NCI-H187 (cell line): ENCODE data around the gene CYP4F2.
"Not testable (repeated sequence)": the region's sequence is repeated elsewhere in the genome, so short reads cannot be mapped to it uniquely, and the experiment has no call there.

ENCODE experiments used
- DNase-seq, 2 experiments: peaks; one replicate each; lab custom pipeline; 2025; lab: John Stamatoyannopoulos, UW

CYP4F2 gene, protein sequence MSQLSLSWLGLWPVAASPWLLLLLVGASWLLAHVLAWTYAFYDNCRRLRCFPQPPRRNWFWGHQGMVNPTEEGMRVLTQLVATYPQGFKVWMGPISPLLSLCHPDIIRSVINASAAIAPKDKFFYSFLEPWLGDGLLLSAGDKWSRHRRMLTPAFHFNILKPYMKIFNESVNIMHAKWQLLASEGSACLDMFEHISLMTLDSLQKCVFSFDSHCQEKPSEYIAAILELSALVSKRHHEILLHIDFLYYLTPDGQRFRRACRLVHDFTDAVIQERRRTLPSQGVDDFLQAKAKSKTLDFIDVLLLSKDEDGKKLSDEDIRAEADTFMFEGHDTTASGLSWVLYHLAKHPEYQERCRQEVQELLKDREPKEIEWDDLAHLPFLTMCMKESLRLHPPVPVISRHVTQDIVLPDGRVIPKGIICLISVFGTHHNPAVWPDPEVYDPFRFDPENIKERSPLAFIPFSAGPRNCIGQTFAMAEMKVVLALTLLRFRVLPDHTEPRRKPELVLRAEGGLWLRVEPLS

GRCh38 chr19:15897738-15898276 lies at the start of gene CYP4F2:
Gene CYP4F2, minus strand, starts transcription at chr19:15898074. Its CDS starts 463 bp downstream, at chr19:15897611.
- DNase-seq: no peak

DNA sequence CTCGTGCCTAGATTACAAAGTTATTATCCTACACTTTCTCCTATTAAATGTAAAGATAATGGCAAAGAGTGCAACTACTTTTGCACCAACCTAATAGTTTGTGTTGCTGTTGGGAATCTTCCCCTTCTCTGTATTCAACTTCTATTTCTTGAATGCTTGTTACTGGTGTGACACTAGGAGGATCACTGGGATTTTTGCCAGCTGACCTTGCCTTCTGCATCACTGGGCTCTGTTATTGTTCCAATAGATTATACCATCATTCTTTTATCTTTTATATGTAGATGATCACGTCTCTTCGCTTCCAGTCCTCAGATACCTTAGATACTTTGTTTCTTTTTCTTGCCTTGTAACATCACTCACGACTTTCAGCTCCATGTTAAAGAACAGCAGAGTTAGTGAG lies 47.4 kb upstream of the CYP4F2 start:
- DNase-seq: no peak

- DNase-seq: no peak
These were observed 46.5 kb upstream of the CYP4F2 start for GRCh38 chr19:15944401-15944800.

- DNase-seq: no peak
These were observed 39.9 kb upstream of the CYP4F2 start for GRCh38 chr19:15937771-15938170.

GRCh38 chr19:15936950-15937349 lies 39.1 kb upstream of the CYP4F2 start:
- no peak for DNase-seq

GRCh38 chr19:15936173-15936572 lies 38.3 kb upstream of the CYP4F2 start:
- no peak for DNase-seq

DNA sequence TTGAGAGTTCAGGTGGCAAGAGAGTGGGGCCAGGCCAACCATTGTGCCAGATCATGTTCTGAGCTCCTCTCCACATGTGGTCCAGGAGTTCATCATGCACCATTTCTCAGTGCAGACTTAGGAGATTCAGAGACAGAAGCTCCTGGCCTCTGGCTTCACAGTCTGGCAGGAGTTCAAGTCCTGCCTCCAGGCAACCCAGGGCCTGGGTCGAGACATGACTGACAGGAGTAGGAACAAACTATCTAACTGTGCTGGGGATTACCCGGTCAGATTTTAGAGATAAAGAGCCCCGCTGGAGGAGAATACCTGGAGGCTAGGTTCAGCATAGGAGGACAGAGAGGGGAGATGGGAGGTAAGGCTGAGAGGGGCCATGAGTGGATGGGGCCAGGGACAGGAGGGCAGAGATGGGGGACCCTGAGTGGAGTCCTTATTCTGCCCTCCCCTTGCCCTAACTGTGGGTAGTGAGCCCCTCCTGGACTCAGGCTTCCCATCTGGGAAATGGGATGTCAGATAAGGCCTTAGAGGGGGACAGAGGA lies 37.4 kb upstream of the CYP4F2 start:
- no peak for DNase-seq

DNA sequence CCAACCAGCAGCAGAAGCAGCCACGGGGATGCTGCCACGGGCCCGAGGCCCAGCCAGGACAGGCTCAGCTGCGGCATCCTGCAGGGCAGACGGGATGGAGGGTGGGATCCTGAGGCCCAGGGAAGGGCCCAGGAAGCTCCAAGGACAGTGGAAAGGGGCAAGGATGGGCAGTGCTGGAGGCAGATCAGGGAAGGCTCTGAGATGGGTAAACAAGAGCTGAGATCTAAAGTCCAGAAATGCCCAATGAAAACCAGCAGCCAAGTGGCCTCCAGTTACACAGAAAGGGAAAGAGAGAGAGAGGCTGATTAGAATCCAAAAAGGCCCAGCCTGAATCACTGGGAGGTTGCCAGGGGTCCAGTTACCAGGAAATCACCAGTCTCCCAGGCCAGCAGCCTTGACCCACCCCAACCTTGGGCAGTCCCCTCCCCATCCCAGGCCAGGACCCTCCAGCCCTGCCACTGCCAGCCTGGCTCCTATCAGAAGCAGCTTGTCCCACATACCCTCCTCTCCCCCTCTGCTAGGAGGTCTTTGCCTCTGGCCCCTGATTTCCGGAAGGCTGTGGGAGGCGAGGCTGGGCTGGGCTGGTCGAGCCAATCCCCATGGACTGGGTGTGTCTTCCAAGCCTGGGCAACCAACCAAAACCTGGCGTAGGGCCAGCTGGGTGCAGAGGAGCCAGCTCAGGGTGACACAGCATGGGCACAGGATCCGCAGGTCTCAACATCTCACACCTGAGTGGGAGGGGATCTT lies 36.6 kb upstream of the CYP4F2 start, which contains the start of gene CYP4F11:
CYP4F11 (minus strand) TSS at position 198 of the 747 bp plus-strand sequence; CDS start at position 77, 121 bp downstream.
- no peak for DNase-seq

DNA sequence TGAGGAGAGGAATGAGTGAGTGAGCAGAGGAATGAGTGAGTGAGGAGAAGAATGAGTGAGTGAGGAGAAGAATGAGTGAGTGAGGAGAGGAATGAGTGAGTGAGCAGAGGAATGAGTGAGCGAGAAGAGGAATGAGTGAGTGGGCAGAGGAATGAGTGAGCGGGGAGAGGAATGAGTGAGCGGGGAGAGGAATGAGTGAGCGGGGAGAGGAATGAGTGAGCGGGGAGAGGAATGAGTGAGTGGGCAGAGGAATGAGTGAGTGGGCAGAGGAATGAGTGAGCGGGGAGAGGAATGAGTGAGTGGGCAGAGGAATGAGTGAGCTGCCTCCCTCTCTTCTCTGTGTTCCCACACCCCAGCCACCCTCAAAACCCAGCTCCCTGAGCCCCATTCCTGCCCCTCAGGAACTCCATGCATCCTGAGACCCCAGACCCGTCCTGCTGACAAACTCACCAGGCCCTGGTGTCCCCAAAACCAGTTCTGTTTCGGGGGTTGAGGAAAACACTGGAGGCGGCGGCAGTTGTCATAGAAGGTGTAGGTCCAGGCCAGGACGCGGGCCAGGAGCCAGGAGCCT lies 36.0 kb upstream of the CYP4F2 start:
- not testable (repeated sequence) for DNase-seq

DNA sequence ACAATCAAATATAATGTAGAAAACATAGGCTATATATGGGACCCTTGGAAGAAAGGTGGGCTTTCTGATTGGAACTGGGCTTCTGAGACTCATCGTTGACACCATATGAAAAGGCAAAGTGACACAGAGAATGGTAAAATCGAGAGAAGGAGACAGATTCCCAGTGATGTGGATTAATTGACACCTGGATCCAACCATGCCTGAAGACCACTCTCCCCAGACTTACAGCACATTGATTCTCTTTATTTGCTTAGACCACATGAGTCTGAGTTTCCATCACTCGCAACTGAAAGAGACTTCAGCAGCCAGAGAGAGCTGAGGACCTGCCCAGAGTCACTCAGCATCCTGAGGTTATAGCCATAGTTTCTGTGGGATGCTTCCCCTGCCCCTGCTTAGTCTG lies 30.4 kb upstream of the CYP4F2 start:
- DNase-seq: no peak

GRCh38 chr19:15926484-15926883 lies 28.6 kb upstream of the CYP4F2 start:
- DNase-seq: no peak

DNA sequence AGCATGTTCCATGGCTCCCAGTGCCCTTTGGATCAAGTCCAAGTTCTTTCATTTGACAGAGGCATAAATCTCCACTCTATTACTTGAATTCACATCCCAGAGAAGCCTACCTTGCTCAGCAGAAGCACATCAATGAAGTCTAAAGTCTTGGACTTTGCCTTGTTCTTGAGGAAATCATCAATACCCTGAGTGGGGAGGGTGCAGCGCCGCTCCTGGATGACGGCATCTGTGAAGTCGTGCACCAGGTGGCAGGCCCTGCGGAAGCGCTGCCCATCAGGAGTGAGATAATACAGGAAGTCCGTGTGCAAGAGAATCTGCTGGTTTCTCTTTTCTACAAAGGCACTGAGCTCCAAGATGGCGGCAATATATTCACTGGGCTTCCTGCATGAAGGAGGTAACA lies 25.8 kb upstream of the CYP4F2 start:
- no peak for DNase-seq

- DNase-seq: no peak
These were observed 24.1 kb upstream of the CYP4F2 start for GRCh38 chr19:15922021-15922420.

- no peak for DNase-seq
These were observed 21.4 kb upstream of the CYP4F2 start for GRCh38 chr19:15919243-15919642.

- DNase-seq: no peak
These were observed 17.2 kb upstream of the CYP4F2 start for GRCh38 chr19:15915109-15915508.

DNA sequence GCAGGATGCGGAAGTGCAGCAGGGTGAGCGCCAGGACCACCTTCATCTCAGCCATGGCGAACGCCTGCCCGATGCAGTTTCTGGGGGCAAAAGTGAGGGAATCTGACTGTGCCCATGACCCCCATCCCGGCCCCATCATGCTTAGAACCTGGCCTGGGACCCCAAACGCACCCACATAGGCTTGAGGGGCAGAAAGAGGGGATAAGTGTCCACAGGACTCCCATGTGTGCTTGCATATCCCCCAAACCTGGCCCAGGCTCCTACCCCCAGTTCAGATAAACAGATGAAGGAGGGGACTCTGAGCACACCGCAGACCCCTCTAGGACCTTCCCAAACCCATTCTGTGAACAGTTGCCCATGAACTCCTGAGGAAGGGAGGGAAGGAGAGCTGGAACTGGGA lies 16.0 kb upstream of the CYP4F2 start:
- DNase-seq: no peak

- DNase-seq: no peak
These were observed 15.5 kb upstream of the CYP4F2 start for GRCh38 chr19:15913384-15913783.

DNA sequence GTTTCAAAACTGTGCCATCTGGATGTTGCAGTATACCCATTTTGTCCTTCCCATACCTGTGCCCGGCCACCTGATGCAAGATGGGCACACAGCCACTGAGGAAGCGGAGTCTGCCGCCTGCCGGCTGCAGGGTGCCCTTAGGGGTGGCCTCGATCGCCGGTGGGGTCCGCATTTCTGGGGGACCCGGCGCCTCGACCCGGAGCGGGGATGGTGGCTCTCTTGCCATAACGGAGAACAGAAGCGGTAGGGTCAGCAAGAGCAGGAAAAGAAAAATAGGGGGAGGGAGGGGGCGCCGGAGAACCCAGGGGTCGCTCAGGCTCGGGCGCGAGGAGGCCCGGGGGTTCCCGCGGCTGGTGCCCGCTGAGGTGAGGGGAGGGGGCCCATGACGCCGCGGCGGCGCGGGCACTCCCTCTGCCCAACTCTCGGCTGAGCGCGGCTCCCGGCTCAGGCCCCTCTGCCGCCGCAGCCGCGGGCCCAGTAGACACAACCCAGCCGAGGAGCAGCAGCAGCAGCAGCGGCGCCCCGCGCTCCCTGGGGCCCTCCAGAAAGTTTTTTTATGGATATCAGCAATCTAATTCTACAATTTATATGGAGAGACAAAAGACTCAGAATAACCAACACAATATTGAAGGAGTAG lies 13.8 kb upstream of the CYP4F2 start:
- no peak for DNase-seq

- DNase-seq: no peak
These were observed 7.2 kb upstream of the CYP4F2 start for GRCh38 chr19:15905026-15905425.

- not testable (repeated sequence) for DNase-seq
These were observed 5.0 kb upstream of the CYP4F2 start for GRCh38 chr19:15902898-15903297.

DNA sequence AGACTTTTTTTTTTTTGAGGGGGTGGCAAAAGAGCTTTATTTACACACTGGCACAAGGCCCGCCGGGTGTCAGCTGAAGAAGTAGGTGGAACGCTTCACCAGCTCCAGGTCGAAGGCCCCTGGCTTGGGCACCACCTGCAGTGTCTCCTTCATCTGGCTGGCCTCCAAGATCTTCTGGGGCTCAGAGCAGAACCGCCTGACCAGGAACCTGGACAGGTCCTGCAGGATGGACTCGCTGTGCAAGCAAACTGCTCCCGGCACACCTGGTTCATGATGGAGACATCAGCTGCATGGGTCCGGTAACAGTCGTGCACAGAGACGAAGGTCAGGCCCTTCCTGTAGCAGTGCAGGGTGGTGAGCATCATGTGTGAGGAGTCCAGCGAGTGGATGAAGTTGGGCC lies 4.4 kb upstream of the CYP4F2 start:
- no peak for DNase-seq

- DNase-seq: no peak
These were observed 2.6 kb upstream of the CYP4F2 start for GRCh38 chr19:15900504-15900903.
